BE2C (cell line): ENCODE measurements around the gene C10orf90.

Experiments
- DNase-seq: peaks from one replicate; pipeline ENCODE4 v3.0.0-alpha.2; 2020
- H3K27me3 ChIP-seq: fragments of 250-450 bp; sonication (Bioruptor Pico); 2 replicates; pipeline ENCODE4 v1.5.1; 2020; ENCODE audit warnings: mild to moderate bottlenecking
- H3K36me3 ChIP-seq: fragments of 250-450 bp; sonication (Bioruptor Pico); 2 replicates; pipeline ENCODE4 v1.5.1; 2020; ENCODE audit warnings: mild to moderate bottlenecking
- H3K4me1 ChIP-seq: fragments of 250-450 bp; sonication (Bioruptor Pico); 2 replicates; pipeline ENCODE4 v1.5.1; 2020
- H3K4me3 ChIP-seq: 2 replicates; pipeline ENCODE4 v1.5.1; 2011; ENCODE audit warnings: low read depth, low read length
- H3K9me3 ChIP-seq: fragments of 250-450 bp; sonication (Bioruptor Pico); 2 replicates; pipeline ENCODE4 v1.5.1; 2020
- TF ChIP-seq, protein P1 (sequence below): IDR thresholded peaks from 2 replicates; pipeline ENCODE4 v1.5.1; 2012; ENCODE audit warnings: mild to moderate bottlenecking, low read depth, low read length

C10orf90 gene

DNA sequence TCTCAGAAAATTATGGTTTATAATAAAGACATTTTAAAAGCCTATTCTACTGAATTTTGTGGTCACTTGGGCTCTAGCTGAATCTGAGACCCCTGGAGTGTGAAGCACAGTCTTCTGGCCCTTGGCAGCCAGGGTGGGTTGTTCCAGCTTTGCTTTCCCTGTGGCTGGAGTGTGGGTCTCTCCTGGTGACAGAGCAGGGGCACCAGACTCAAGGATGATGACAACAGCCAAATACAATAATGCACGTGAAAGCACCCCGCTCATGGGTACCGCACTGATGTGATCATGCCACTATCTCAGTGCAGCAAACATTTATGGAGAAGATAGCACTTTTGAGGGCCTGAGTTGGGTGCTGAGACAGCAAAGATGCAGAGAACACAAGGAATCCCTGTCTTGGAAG is 147.4 kb downstream of the C10orf90 start:
- TF ChIP-seq, protein P1, sequence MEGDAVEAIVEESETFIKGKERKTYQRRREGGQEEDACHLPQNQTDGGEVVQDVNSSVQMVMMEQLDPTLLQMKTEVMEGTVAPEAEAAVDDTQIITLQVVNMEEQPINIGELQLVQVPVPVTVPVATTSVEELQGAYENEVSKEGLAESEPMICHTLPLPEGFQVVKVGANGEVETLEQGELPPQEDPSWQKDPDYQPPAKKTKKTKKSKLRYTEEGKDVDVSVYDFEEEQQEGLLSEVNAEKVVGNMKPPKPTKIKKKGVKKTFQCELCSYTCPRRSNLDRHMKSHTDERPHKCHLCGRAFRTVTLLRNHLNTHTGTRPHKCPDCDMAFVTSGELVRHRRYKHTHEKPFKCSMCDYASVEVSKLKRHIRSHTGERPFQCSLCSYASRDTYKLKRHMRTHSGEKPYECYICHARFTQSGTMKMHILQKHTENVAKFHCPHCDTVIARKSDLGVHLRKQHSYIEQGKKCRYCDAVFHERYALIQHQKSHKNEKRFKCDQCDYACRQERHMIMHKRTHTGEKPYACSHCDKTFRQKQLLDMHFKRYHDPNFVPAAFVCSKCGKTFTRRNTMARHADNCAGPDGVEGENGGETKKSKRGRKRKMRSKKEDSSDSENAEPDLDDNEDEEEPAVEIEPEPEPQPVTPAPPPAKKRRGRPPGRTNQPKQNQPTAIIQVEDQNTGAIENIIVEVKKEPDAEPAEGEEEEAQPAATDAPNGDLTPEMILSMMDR: no peak
- Histone ChIP-seq H3K27me3 (no peaks in the 10 kb centered on the region), H3K36me3 (no peaks in the 10 kb centered on the region), H3K4me1 (no peaks in the 10 kb centered on the region), H3K4me3 (no peak overlapping the region), H3K9me3 (no peaks in the 10 kb centered on the region)
- DNase-seq: no peak

DNA sequence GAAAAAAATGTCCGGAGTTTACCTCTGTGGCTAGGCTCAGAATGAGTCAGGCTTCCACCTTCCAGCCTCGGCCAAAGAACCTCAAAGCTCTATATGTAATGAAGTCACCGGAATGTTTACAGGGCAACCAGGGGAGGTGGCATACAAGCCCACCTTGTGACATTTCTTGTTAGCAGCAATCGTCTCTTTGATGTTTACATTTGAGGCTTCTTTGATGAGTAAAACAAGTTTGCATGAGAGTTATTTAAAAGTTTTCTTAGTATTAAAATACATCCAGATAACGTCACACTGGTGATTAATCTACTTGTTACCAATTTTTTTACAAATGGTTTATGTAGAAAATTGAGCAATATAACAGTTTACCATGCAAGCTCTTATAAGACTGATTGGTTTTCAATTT is 149.1 kb downstream of the C10orf90 start:
- no peak for DNase-seq
- TF ChIP-seq, protein P1: no peak
- Histone ChIP-seq H3K9me3 (no peaks in the 10 kb centered on the region), H3K4me1 (no peaks in the 10 kb centered on the region), H3K36me3 (no peaks in the 10 kb centered on the region), H3K4me3 (no peak overlapping the region), H3K27me3 (no peaks in the 10 kb centered on the region)

DNA sequence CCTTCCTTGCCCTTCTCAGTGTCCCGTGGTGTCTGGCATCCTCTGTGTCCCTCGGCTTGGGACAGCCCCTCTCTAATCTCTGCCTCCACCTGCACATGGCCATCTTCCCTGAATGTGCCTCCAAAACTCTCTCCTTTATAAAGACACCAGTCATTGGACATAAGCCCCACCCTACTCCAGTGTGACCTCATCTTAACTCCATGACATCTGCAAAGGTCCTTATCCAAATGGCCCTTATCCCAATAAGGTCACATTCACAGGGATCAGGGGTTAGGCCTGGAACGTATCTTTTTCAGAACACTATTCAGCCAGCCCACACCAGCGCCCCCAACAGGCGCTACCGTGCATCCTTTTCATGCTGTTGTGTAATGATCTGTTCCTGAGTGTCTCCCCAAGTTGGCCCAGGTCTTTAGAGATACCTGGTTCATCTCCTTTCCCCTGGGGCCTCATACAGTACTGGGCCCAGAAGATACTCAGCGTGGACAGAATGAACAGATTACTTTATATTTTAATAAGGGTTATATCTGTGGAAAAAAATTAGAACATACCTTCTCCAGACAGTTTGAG is 149.7 kb downstream of the C10orf90 start:
- Histone ChIP-seq H3K4me3 (no peak overlapping the region), H3K36me3 (no peaks in the 10 kb centered on the region), H3K9me3 (no peaks in the 10 kb centered on the region), H3K27me3 (no peaks in the 10 kb centered on the region), H3K4me1 (no peaks in the 10 kb centered on the region)
- no peak for DNase-seq
- TF ChIP-seq, protein P1: 0 out of 2 replicates have a peak, but pooled peaks have one; percentile 7

DNA sequence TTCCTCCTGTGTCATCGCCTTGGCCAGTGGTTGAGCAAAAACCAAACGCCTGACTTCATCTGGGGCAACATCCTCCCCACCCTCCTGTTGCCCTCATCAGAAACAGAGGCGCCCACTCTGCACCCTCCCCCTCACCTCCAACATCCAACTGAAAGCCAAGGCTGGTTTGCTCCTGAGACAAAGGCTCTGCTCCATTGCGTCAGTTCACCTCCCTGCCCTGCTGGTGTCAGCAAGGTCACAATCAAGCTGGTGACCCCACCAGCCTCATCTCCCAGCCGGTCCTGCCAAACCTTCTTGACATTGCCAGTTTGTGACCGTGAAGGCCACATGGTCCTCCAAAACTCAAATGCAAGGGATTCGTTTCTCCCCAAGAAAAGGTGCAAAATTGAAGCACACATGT is 150.5 kb downstream of the C10orf90 start:
- Histone ChIP-seq H3K4me3 (no peak overlapping the region), H3K9me3 (no peaks in the 10 kb centered on the region), H3K36me3 (no peaks in the 10 kb centered on the region), H3K4me1 (no peaks in the 10 kb centered on the region), H3K27me3 (no peaks in the 10 kb centered on the region)
- TF ChIP-seq, protein P1: no peak
- no peak for DNase-seq

DNA sequence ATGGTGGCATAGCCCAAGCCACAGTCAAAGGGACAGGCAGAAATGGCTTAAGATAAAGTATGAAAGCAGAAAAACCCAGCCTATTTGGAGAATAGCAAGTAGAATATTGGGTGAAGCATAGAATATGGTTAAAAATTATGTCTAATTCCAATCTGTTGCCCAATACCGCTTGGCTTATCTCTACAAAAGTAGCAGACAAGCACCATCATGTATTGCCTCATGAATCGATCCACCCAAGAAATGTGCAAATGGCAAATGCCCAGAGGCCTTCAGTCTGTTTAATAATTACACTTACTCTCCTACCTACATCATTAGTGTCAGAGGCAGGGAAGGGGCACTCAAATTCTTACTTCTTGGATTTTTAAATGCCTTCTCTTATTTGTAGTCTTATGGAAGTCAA is 151.3 kb downstream of the C10orf90 start:
- Histone ChIP-seq H3K4me1 (no peaks in the 10 kb centered on the region), H3K27me3 (no peaks in the 10 kb centered on the region), H3K4me3 (no peak overlapping the region), H3K36me3 (no peaks in the 10 kb centered on the region), H3K9me3 (no peaks in the 10 kb centered on the region)
- TF ChIP-seq, protein P1: no peak
- DNase-seq: no peak

DNA sequence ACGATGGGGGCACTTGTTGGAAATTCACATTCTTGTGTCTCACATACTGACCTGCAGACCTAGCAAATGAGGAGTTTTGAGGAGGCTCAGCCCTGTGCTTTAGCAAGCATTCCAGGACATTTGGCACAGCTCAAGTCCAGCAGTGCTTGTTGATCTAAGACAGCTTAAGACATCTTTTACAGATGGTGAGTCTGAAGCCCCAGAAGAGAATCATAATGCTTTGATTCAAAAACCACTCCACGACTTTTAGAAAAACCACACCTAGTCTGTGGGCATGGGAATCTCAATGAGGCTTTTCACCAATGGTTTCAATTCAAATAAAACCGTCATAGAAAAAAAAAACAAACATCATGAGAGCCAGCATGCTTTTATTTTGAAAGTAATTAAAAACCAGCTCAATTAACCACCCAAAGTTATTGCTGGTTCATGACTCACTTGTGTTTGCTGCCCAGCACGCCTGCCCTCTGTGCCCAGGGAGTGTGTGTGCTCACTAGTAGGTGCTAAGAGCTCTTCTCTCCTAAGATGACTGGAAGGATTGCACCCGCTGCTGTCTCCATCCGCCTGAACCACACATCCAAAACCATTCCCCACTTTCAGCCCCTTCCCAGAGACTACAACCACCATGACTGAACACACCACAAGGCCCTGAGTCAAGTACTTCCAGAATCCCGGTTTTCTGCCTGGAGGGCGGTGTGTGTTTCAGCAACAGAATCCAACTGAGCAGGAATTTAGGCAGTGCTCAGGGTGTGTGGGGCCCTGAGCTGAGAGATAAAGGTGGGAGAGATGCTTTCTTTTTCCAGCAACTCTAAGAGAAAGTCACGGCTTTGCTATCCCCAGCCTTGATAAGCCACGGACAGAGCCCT is 152.0 kb downstream of the C10orf90 start:
- Histone ChIP-seq H3K4me1 (no peaks in the 10 kb centered on the region), H3K27me3 (no peaks in the 10 kb centered on the region), H3K9me3 (no peaks in the 10 kb centered on the region), H3K36me3 (no peaks in the 10 kb centered on the region), H3K4me3 (no peak overlapping the region)
- no peak for DNase-seq
- TF ChIP-seq, protein P1: no peak
